H9 (cell line): ENCODE data around the gene PPP1R13B. TPM values are rescaled to one million over a fixed set of nuclear protein-coding genes. Genes with fewer than 3 reads are reported as not detected.

Experiments used
- DNase-seq: peaks from one replicate; pipeline ENCODE4 v3.0.0-alpha.2; 2017
- H2AFZ ChIP-seq: one replicate; pipeline ENCODE4 v1.6.1; 2013; ENCODE audit warnings: mild to moderate bottlenecking, low read length, control low read depth, moderate library complexity
- H2AK5ac ChIP-seq: 2 replicates; pipeline ENCODE4 v1.6.1; 2013; ENCODE audit warnings: low read length, control low read depth, mixed read lengths; ENCODE audit not compliant: insufficient read length
- H2BK120ac ChIP-seq: one replicate; pipeline ENCODE4 v1.6.1; 2013; ENCODE audit warnings: low read depth, mild to moderate bottlenecking, low read length, control low read depth, inconsistent platforms; ENCODE audit not compliant: poor library complexity, severe bottlenecking
- H2BK12ac ChIP-seq: 2 replicates; pipeline ENCODE4 v1.6.1; 2013; ENCODE audit warnings: low read length, control low read depth, mixed read lengths, low read depth; ENCODE audit not compliant: insufficient read length
- H2BK15ac ChIP-seq: 2 replicates; pipeline ENCODE4 v1.6.1; 2013; ENCODE audit warnings: low read depth, low read length, control low read depth
- H2BK20ac ChIP-seq: one replicate; pipeline ENCODE4 v1.6.1; 2013; ENCODE audit warnings: low read depth, mild to moderate bottlenecking, low read length, control low read depth, inconsistent platforms; ENCODE audit not compliant: poor library complexity, severe bottlenecking
- H2BK5ac ChIP-seq: 2 replicates; pipeline ENCODE4 v1.6.1; 2013; ENCODE audit warnings: low read length, control low read depth, mixed read lengths; ENCODE audit not compliant: insufficient read length
- H3K14ac ChIP-seq: 2 replicates; pipeline ENCODE4 v1.6.1; 2013; ENCODE audit warnings: low read length, control low read depth; ENCODE audit not compliant: insufficient read depth
- H3K18ac ChIP-seq: 2 replicates; pipeline ENCODE4 v1.6.1; 2013; ENCODE audit warnings: low read depth, mild to moderate bottlenecking, mixed read lengths, low read length, control low read depth; ENCODE audit not compliant: insufficient read length
- H3K23ac ChIP-seq: 2 replicates; pipeline ENCODE4 v1.6.1; 2013; ENCODE audit warnings: low read length, control low read depth, mixed read lengths, low read depth; ENCODE audit not compliant: insufficient read length
- H3K23me2 ChIP-seq: 2 replicates; pipeline ENCODE4 v1.6.1; 2013; ENCODE audit warnings: low read depth, mild to moderate bottlenecking, mixed read lengths, low read length, control low read depth; ENCODE audit not compliant: insufficient read length, poor library complexity, severe bottlenecking
- H3K27ac ChIP-seq: 2 replicates; pipeline ENCODE4 v1.5.1; 2013; ENCODE audit warnings: low read length, control low read depth, mixed read lengths, low read depth; ENCODE audit not compliant: insufficient read length
- H3K27me3 ChIP-seq: 2 replicates; pipeline ENCODE4 v1.6.1; 2013; ENCODE audit warnings: low read length, control low read depth, inconsistent platforms; ENCODE audit not compliant: insufficient read depth
- H3K4ac ChIP-seq: 2 replicates; pipeline ENCODE4 v1.6.1; 2013; ENCODE audit warnings: low read depth, mild to moderate bottlenecking, control low read depth, inconsistent platforms, low read length, moderate library complexity
- H3K4me1 ChIP-seq: 2 replicates; pipeline ENCODE4 v1.6.1; 2013; ENCODE audit warnings: low read length, control low read depth, inconsistent platforms; ENCODE audit not compliant: insufficient read depth
- H3K4me2 ChIP-seq: 2 replicates; pipeline ENCODE4 v1.6.1; 2013; ENCODE audit warnings: low read length, control low read depth, mixed read lengths; ENCODE audit not compliant: insufficient read length, insufficient read depth
- H3K56ac ChIP-seq: 2 replicates; pipeline ENCODE4 v1.6.1; 2013; ENCODE audit warnings: low read depth, mild to moderate bottlenecking, mixed read lengths, low read length, control low read depth; ENCODE audit not compliant: insufficient read length
- H3K79me1 ChIP-seq: 2 replicates; pipeline ENCODE4 v1.6.1; 2013; ENCODE audit warnings: low read depth, mild to moderate bottlenecking, moderate library complexity, low read length, control low read depth, inconsistent platforms; ENCODE audit not compliant: insufficient read depth, poor library complexity, severe bottlenecking
- H3K79me2 ChIP-seq: 2 replicates; pipeline ENCODE4 v1.6.1; 2013; ENCODE audit warnings: low read length, control low read depth, inconsistent platforms; ENCODE audit not compliant: insufficient read depth
- H3K9ac ChIP-seq: 2 replicates; pipeline ENCODE4 v1.6.1; 2013; ENCODE audit warnings: low read length, control low read depth, mixed read lengths; ENCODE audit not compliant: insufficient read length; ENCODE audit errors: extremely low read depth
- H3K9me3 ChIP-seq: one replicate; pipeline ENCODE4 v1.6.1; 2013; ENCODE audit warnings: low read depth, low read length, inconsistent platforms; ENCODE audit not compliant: control insufficient read depth
- H3T11ph ChIP-seq: one replicate; pipeline ENCODE4 v1.6.1; 2013; ENCODE audit warnings: mild to moderate bottlenecking, low read length, control low read depth, inconsistent platforms
- H4K20me1 ChIP-seq: one replicate; pipeline ENCODE4 v1.6.1; 2013; ENCODE audit not compliant: control insufficient read depth, insufficient read length, insufficient read depth
- H4K5ac ChIP-seq: 2 replicates; pipeline ENCODE4 v1.6.1; 2013; ENCODE audit warnings: low read depth, mild to moderate bottlenecking, mixed read lengths, low read length, control low read depth; ENCODE audit not compliant: insufficient read length
- H4K8ac ChIP-seq: replicated peaks from 2 replicates; pipeline ENCODE4 v1.6.1; 2013; ENCODE audit warnings: low read length, control low read depth, mixed read lengths, low read depth; ENCODE audit not compliant: insufficient read length
- H4K91ac ChIP-seq: 2 replicates; pipeline ENCODE4 v1.6.1; 2013; ENCODE audit warnings: low read depth, mild to moderate bottlenecking, moderate library complexity, mixed read lengths, low read length, control low read depth; ENCODE audit not compliant: insufficient read length
- H3K27ac Mint-ChIP-seq, 3 experiments: 2 replicates in 2 of 3; 3 replicates in 1 of 3; pipeline ENCODE4 v1.8.0; 2020 to 2021; ENCODE audit warnings: mixed read lengths in 3 of 3, mild to moderate bottlenecking in 1 of 3, moderate library complexity in 1 of 3
- H3K27me3 Mint-ChIP-seq: 2 replicates; pipeline ENCODE4 v1.8.0; 2021; ENCODE audit warnings: low read depth, mild to moderate bottlenecking, moderate library complexity, mixed read lengths
- H3K36me3 Mint-ChIP-seq, 3 experiments: 2 replicates in 2 of 3; 3 replicates in 1 of 3; pipeline ENCODE4 v1.8.0; 2020 to 2021; ENCODE audit warnings: low read depth in 3 of 3, mixed read lengths in 3 of 3; ENCODE audit not compliant: insufficient read depth in 1 of 3
- H3K4me1 Mint-ChIP-seq, 2 experiments: 2 replicates each; pipeline ENCODE4 v1.8.0; 2020; ENCODE audit warnings: mixed read lengths in 2 of 2
- H3K4me3 Mint-ChIP-seq, 2 experiments: 2 replicates in 1 of 2; 3 replicates in 1 of 2; pipeline ENCODE4 v1.8.0; 2020 to 2021; ENCODE audit warnings: mild to moderate bottlenecking in 2 of 2, mixed read lengths in 2 of 2, moderate library complexity in 1 of 2
- H3K9me3 Mint-ChIP-seq, 2 experiments: 2 replicates in 1 of 2; 3 replicates in 1 of 2; pipeline ENCODE4 v1.8.0; 2020; ENCODE audit warnings: mild to moderate bottlenecking in 2 of 2, mixed read lengths in 2 of 2, moderate library complexity in 1 of 2
- whole genome bisulfite sequencing: extraction: QIAGEN DNeasy Blood & Tissue Kit; methylation state at CpG from one replicate; pipeline ENCODE4 v1.1.7; 2013; ENCODE audit warnings: missing lambda C conversion rate, low lambda C conversion rate, mixed read lengths; ENCODE audit not compliant: insufficient read length; ENCODE audit errors: extremely low coverage; 5-methylcytosine and 5-hydroxymethylcytosine counted together
- total RNA-seq: library from RNA; stranded (reverse); gene quantifications from 2 replicates; pipeline ENCODE4 v1.2.1, GENCODE V29; 2021
- TF ChIP-seq, protein P1 (sequence below): fragments of 200-600 bp; sonication (generic); conservative IDR thresholded peaks from 3 replicates; pipeline ENCODE4 v1.8.0; 2021; ENCODE audit warnings: antibody characterized with exemption, mild to moderate bottlenecking

The PPP1R13B gene
- total RNA-seq, 1 experiment from 2014 or later: 6.0 TPM

DNA sequence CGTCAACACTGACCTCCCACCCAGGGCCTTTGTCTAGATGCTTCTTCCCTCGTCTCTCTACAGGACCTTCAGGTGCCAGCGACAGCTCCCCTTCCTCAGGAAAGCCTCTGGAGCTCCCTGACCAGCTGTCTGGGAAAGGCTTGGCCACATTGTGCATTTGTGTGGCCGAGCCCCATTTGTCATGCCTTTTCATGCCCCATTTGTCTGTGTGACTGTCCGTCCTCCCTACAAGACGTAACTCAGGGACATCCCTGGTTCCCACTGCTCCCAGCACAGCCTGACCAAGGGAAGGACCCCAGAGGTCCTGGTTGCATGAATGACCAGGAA is 107.9 kb downstream of the PPP1R13B start:
- Mint-ChIP-seq H3K36me3 (peaks cover 3 to 26% (median 10%) of the 10 kb centered on the region in 3 experiments; a peak in 6 of 7 replicates), H3K9me3 (no peaks in the 10 kb centered on the region), H3K4me3 (no peak overlapping the region; a peak in 1 of 5 replicates), H3K4me1 (peaks cover 19% of the 10 kb centered on the region in 2 experiments), H3K27ac (peak overlapping the region in 2 of 3 experiments; percentile 80 to 89; a peak in 5 of 7 replicates), H3K27me3 (no peaks in the 10 kb centered on the region)
- H2BK120ac ChIP-seq: no peak overlapping the region
- H2AFZ ChIP-seq: no peak overlapping the region
- H3K4me2 ChIP-seq: no peak overlapping the region
- H3K9ac ChIP-seq: no peak overlapping the region
- no peaks in the 10 kb centered on the region for H3K27me3 ChIP-seq
- H3K79me1 ChIP-seq: no peaks in the 10 kb centered on the region
- no peak overlapping the region for H3K4ac ChIP-seq
- H4K8ac ChIP-seq: no peak overlapping the region
- H3K27ac ChIP-seq: no peak overlapping the region
- no peak overlapping the region for H2BK12ac ChIP-seq
- H3T11ph ChIP-seq: no peak overlapping the region
- H3K23ac ChIP-seq: no peak overlapping the region
- DNase-seq: no peak
- TF ChIP-seq, protein P1, sequence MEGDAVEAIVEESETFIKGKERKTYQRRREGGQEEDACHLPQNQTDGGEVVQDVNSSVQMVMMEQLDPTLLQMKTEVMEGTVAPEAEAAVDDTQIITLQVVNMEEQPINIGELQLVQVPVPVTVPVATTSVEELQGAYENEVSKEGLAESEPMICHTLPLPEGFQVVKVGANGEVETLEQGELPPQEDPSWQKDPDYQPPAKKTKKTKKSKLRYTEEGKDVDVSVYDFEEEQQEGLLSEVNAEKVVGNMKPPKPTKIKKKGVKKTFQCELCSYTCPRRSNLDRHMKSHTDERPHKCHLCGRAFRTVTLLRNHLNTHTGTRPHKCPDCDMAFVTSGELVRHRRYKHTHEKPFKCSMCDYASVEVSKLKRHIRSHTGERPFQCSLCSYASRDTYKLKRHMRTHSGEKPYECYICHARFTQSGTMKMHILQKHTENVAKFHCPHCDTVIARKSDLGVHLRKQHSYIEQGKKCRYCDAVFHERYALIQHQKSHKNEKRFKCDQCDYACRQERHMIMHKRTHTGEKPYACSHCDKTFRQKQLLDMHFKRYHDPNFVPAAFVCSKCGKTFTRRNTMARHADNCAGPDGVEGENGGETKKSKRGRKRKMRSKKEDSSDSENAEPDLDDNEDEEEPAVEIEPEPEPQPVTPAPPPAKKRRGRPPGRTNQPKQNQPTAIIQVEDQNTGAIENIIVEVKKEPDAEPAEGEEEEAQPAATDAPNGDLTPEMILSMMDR: no peak
- no peaks in the 10 kb centered on the region for H3K79me2 ChIP-seq
- no peaks in the 10 kb centered on the region for H3K23me2 ChIP-seq
- H3K56ac ChIP-seq: no peak overlapping the region
- WGBS: no CpG with 5 or more reads among the region's 6 CpGs
- no peak overlapping the region for H2BK5ac ChIP-seq
- H2AK5ac ChIP-seq: no peak overlapping the region
- no peak overlapping the region for H3K14ac ChIP-seq
- no peak overlapping the region for H3K18ac ChIP-seq
- H2BK20ac ChIP-seq: no peak overlapping the region
- peaks cover 3% of the 10 kb centered on the region for H4K20me1 ChIP-seq
- no peak overlapping the region for H2BK15ac ChIP-seq
- H4K91ac ChIP-seq: no peak overlapping the region
- no peak overlapping the region for H4K5ac ChIP-seq
- H3K9me3 ChIP-seq: no peaks in the 10 kb centered on the region
- H3K4me1 ChIP-seq: peaks cover 6% of the 10 kb centered on the region; the same call in 1 of the 2 replicates
